Amniotic stem cell (primary cell): ENCODE results near the gene AXL.
"Not testable (repeated sequence)": the region's sequence is repeated elsewhere in the genome, so short reads cannot be mapped to it uniquely, and the experiment has no call there.

Source experiments
- DNase-seq: peaks from one replicate; lab custom pipeline; 2025; lab: John Stamatoyannopoulos, UW

AXL gene

DNA sequence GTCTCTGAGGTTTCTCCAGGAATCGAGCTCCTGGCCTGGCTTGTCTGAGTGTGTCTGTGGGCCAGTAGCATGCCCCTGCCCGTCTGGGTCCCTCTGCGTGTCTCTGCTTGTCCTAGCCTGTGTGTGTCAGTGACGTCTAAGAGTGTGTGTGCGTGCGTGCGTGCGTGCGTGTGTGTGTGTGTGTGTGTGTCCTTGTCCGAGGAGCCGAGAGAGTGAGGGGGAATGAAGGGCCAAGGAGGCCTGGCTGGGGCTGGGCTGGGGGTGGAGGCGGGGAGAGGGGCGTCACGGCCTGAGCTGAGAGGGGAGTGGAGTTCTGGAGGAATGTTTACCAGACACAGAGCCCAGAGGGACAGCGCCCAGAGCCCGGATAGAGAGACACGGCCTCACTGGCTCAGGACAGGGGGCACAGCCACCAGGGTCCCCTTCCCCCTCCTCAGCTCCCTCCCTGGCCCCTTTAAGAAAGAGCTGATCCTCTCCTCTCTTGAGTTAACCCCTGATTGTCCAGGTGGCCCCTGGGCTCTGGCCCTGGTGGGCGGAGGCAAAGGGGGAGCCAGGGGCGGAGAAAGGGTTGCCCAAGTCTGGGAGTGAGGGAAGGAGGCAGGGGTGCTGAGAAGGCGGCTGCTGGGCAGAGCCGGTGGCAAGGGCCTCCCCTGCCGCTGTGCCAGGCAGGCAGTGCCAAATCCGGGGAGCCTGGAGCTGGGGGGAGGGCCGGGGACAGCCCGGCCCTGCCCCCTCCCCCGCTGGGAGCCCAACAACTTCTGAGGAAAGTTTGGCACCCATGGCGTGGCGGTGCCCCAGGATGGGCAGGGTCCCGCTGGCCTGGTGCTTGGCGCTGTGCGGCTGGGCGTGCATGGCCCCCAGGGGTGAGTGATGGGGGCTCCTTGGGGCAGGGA lies at the start of gene AXL:
Gene AXL (plus strand): TSS at position 609 of the 893 bp plus-strand sequence. CDS start 170 bp downstream, at position 779.
- peak; percentile 72 for DNase-seq

DNA sequence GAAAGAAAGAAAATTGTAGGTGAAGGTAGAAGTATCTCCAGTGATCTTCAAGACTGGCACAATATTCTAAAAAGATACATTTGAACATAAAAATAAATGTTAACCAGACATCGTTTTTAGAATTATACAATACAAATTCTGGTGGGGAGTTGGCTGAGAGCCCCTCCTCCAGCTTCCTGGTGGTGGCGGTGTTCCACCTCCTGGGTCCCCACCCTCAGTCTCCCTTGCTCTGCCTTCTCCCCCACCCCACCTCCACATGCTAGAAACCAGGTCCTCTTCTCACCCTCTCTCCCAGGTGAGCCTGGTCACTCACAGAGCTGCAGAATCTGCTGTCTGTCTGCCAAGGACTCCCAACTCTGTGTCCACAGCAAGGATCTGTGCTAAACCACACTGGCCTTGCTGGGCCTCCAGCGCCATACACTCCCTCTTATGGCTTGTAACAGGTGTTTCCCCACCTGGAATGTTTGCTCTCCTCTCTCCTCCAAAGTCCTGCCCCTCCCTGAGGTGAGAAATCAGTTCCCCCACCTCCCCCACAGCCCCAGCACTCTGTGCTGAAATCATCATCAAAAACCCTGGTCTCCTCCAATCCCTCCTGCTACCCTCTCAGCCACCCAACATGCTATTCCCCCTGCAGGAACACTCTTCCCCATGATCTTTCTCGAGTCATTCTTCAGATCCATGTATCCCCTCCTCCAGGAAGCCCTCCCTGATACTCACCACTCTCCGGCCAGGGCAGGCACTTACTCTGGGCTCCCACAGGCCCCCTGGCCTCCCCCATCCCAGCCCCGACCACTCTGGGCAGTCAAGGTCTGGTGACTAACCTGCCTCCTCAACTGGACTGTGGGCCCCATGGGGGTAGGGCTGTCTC lies 46.5 kb upstream of the AXL start:
- DNase-seq, result no peak

DNA sequence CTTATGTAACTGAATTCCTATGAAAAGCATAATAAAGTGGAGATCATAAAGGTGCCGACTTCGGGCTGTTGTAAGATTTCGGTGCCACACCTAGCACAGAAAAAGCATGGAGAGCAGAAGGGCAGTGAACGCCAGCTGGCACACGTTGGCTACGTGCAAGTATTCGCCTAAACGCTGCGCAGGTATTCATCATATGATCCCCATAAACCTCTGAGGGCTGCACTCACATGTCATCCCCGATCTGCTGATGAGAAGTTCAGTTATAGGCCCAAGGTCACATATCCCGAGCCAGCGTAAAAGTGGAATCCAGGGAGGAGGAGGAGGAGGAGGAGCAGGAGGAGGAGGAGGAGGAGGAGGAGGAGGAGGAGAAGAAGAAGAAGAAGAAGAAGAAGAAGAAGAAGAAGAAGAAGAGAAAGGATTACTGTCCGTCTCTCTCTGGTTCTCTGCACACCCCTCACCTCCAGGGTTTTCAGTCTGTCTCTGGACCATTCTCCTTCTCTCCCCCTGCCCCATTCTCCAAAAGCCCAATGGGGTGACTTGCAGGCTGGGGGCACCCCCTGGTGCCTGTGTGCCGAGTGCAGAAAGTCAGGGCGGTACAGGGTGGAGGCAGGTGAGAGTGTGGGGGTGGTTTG lies 44.6 kb upstream of the AXL start:
- no peak for DNase-seq

GRCh38 chr19:41175801-41176777 lies 42.9 kb upstream of the AXL start:
- DNase-seq, result peak; percentile 48

DNA sequence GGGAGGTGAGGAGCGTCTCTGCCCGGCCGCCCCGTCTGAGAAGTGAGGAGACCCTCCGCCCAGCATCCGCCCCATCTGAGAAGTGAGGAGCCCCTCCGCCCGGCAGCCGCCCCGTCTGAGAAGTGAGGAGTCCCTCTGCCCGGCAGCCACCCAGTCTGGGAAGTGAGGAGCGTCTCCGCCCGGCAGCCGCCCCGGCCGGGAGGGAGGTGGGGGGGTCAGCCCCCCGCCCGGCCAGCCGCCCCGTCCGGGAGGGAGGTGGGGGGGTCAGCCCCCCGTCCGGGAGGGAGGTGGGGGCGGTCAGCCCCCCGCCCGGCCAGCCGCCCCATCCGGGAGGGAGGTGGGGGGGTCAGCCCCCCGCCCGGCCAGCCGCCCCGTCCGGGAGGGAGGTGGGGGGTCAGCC lies 38.9 kb upstream of the AXL start:
- not testable (repeated sequence) for DNase-seq

- no peak for DNase-seq
These were observed 31.8 kb upstream of the AXL start for GRCh38 chr19:41186971-41187883.

- no peak for DNase-seq
These were observed 31.1 kb upstream of the AXL start for GRCh38 chr19:41187884-41188279.

GRCh38 chr19:41189425-41190065 lies 29.5 kb upstream of the AXL start:
- DNase-seq, result no peak

- DNase-seq, result no peak
These were observed 26.2 kb upstream of the AXL start, which contains the start of gene CYP2S1 for GRCh38 chr19:41192574-41193429. Gene CYP2S1 (plus strand): TSS chr19:41193219. CDS start chr19:41193265, 46 bp downstream.

GRCh38 chr19:41193430-41194156 lies 25.4 kb upstream of the AXL start:
- DNase-seq, result no peak

GRCh38 chr19:41194157-41194552 lies 24.9 kb upstream of the AXL start:
- DNase-seq, result no peak

DNA sequence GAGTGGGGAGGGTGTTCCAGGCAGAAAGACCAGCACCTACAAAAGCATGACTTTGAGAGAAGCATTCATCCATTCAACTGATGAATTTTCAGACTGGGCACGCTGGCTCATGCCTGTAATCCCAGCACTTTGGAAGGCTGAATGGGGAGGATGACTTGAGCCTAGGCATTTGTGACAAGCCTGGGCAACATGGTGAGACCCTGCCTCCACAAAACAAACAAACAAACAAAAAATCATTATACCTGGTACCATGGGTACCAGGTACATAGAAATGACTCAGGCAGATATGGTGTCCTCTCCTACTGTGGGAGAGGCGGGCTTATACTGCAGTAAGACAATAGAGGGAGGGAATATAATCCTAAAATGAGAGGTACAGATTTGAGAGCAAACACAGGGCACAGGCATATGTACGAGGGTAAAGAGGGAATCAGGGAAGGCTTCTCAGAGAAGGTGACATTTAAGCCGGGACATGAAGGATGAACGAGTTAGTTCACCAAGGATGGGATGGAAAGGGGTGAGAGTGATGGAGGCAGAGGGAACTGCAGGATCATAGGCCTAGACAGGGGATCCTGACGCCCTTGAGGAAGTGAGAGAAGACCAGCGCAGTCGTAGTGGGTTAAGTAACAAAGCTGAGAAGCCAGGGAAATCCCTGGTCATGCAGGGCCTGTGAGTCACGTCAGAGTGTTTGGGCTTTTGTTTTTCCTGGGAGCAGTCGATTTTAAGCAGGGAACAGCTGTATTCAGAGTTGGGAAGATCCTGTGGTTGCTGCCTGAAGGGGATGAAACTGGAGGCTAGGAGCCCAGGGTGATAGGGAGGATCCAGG lies 23.1 kb upstream of the AXL start:
- no peak for DNase-seq

DNA sequence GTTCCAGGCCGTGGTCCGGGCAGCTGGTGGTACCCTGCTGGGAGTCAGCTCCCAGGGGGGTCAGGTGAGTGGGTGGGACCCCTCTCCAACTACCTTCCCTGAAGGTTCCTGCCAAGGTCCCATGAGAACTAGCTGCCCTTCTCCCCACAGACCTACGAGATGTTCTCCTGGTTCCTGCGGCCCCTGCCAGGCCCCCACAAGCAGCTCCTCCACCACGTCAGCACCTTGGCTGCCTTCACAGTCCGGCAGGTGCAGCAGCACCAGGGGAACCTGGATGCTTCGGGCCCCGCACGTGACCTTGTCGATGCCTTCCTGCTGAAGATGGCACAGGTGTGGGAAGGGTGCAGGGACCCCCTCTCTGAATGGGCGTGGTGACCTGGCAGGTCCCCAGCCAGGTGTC lies 20.5 kb upstream of the AXL start:
- DNase-seq, result no peak

DNA sequence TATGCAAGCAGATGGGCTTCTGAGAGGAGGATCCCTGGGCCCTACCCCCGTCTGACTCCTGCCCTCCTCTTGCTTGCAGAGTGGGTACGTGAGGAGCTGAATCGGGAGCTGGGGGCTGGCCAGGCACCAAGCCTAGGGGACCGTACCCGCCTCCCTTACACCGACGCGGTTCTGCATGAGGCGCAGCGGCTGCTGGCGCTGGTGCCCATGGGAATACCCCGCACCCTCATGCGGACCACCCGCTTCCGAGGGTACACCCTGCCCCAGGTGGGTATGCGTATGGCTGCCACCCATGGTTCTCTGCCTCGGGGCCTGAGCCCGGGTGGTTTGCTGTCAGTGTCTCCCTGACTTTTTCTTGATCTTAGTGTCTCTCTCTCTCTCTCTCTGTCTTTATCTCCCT lies 15.7 kb upstream of the AXL start:
- DNase-seq, result no peak

- DNase-seq, result peak; percentile 71
These were observed 14.7 kb upstream of the AXL start for GRCh38 chr19:41204338-41204737.

- no peak for DNase-seq
These were observed 13.0 kb upstream of the AXL start for GRCh38 chr19:41205995-41206394.

DNA sequence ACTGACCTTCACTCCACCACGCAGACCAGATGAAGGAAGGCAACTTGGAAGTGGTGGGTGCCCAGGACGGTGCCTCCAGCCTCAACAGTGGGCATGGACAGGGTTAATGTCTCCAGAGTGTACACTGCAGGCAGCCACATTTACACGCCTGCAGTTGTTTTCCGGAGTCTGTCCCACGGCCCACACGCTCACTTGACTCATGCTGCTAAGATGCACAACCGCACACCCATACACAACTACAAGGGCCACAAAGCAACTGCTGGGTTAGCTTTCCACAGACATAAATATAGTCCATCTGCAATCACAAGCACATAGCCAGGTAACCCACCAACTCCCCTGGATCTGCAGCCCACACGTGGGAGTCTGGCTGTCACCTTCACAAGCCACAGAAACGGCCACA lies 12.6 kb upstream of the AXL start:
- no peak for DNase-seq
